ENCODE measurements around the gene PM20D2.

PM20D2 gene

GRCh38 chr6:89160331-89161092 lies 14.7 kb downstream of the PM20D2 start:
- H3K4me3 ChIP-seq (replicated peaks; ENCODE audit: low read depth, low read length): no peak overlapping the region
- DNase-seq (ENCODE audit: extremely low read depth, low read depth): no peak
- TF ChIP-seq CTCF (IDR thresholded peaks at IDR 0.05; ENCODE audit: low read depth, low read length, missing control alignments): no peak

DNA sequence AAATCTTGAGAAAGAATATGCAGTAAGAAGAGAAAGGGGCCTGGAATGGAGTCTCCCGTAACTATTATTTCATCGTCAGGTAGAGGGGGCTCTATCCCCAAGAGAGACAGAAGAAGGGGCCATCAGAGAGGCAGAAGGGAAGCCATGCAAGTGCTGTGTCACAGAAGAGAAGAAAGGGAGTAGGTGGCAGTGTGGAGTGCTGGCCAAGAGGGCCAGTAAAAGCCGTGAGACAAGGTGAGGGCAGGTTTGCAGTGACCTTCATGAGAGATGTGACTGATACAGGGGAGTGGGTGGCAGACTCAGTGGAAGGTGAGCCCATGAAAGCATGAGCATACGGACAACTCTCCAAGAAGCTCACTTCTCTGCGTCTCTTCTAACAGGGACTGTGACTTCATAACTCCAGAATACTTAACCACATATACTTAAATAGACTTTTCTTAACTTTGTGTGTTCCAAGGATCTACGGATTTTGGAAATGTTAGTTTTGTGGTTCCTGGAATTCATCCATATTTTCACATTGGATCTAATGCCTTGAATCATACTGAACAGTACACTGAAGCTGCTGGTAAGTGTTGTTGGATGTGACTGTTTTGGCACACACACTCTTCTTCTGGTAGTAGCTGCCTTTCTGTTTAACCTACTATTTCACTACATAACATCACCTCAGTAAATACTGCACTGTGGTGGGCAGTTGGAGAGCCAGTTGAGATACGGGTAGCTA lies 15.6 kb downstream of the PM20D2 start:
- no peak overlapping the region for H3K4me3 ChIP-seq (replicated peaks; ENCODE audit: low read depth, low read length)
- no peak for TF ChIP-seq CTCF (IDR thresholded peaks at IDR 0.05; ENCODE audit: low read depth, low read length, missing control alignments)
- DNase-seq (ENCODE audit: extremely low read depth, low read depth): no peak

GRCh38 chr6:89162047-89162371 lies 16.2 kb downstream of the PM20D2 start:
- H3K4me3 ChIP-seq (replicated peaks; ENCODE audit: low read depth, low read length): no peak overlapping the region
- DNase-seq (ENCODE audit: extremely low read depth, low read depth): no peak
- no peak for TF ChIP-seq CTCF (IDR thresholded peaks at IDR 0.05; ENCODE audit: low read depth, low read length, missing control alignments)

GRCh38 chr6:89172131-89172530 lies 26.3 kb downstream of the PM20D2 start:
- H3K4me3 ChIP-seq (replicated peaks; ENCODE audit: low read depth, low read length): no peak overlapping the region
- DNase-seq (ENCODE audit: extremely low read depth, low read depth): no peak
- no peak for TF ChIP-seq CTCF (IDR thresholded peaks at IDR 0.05; ENCODE audit: low read depth, low read length, missing control alignments)

DNA sequence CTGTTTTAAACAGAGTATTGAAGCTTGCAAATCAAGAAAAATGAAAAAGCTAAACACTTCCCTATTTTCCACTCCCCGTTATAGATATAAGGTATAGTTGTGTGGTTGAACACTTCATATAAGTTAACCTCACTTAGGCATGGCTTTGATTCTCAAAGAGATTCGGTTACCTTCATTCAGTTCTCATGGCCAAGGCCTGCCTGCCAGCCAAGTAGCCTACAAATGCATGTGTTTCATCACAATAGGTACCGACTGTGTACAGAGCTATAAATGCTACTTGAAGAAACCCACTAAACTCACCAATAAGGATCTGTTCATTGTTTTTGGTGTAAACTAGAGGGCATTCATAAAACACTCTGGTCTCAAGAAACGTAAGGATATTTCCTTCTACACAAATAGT lies 27.8 kb downstream of the PM20D2 start:
- no peak overlapping the region for H3K4me3 ChIP-seq (replicated peaks; ENCODE audit: low read depth, low read length)
- DNase-seq (ENCODE audit: extremely low read depth, low read depth): no peak
- no peak for TF ChIP-seq CTCF (IDR thresholded peaks at IDR 0.05; ENCODE audit: low read depth, low read length, missing control alignments)

- no peak for DNase-seq (ENCODE audit: extremely low read depth, low read depth)
- no peak for TF ChIP-seq CTCF (IDR thresholded peaks at IDR 0.05; ENCODE audit: low read depth, low read length, missing control alignments)
- no peak overlapping the region for H3K4me3 ChIP-seq (replicated peaks; ENCODE audit: low read depth, low read length)
Observed at GRCh38 chr6:89180112-89180511, 34.3 kb downstream of the PM20D2 start.

All from HFF-Myc (cell line).